ENCODE data around the gene CFAP299.
"Not testable (repeated sequence)": the region's sequence is repeated elsewhere in the genome, so short reads cannot be mapped to it uniquely, and the experiment has no call there.

The CFAP299 gene

DNA sequence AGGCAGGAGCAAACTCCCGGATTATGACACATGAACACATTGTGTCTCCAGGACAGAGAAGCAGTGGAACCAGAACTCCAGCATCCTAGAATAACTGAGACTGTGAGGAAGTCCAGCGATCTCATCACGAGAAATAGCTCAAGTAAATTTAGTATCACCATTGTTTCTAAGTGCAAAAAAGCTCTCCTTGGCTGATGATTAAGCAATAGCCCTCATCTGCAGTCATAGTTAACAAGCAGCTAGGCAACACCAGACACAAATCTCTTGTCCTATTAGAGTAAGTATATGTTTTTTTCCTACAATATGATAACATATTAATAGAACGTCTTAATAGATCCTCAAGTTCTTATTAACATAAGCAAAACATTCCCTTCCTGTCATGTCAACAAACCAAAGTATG is 2.4 kb upstream of the CFAP299 start:
- DNase-seq: no peak

DNA sequence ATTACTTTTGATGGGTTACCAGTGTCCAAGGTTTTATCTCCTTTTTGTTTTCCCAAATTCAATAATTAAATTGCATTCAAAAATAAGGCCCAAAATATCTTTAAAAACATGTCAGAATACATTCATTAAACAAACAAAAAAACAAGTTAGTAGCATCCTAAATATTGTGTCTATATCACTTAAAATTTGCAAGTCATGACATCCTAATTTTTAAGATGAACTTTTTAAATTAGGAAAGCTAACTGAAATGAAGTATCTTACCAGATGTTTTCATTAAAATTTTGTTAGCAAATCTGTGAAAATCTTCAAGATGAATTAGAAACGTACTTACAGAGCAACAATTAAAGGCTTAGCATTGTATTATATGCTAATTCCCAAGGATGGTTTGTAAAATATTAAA is 962 bp upstream of the CFAP299 start:
- DNase-seq: no peak

DNA sequence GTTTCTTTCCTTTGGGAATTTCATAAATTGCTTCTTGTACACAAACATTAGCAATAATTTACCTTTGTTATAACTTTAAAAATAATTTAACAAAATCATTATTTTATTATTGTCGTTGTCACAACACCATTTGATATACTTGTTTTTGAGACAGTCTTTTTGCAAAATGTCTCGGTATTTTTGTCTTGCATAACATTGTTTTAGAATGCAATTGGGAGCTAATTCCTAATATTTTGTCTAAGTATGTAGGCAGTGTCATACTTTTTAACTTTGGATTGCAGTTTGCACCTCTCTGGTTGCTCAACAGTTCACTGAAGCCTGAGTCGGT is 340 bp upstream of the CFAP299 start:
- no peak for DNase-seq

DNA sequence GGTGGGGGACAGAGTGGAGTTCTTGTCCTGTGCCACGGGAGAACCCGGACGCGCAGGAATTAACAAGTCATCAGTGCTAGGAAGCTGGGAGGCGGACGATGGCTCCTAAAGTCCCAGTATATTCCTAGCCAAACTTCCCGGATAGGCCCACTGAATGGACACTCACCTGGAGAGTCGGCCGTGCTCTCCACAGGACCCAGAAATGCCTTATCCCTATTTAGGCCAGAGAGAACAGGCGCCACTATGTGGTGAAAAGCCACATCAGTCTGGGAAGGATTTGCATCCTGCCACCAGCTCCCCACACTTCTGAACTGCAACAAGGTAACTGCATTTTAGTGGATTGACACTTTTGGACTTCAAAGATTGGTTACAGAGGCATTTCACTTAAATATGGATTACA is 1.1 kb downstream of the CFAP299 start:
- no peak for DNase-seq

DNA sequence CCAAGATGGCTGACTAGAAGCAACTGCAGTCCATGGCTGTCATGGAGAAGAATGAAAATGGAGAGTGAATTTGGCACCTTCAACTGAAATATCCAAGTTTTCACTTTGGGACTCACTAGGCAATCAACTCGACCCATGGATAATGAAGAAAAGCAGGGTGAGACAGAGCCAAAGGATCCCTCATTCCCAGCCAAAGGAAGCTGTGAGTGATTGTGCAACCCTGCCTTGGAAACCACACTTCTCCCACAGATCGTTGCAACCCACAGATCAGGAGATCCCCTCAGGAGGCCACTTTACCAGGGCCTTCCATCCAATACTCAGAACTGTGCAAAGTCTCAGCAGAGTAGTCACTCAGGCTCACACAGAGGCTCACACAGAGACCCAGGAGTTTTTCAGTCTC is 4.5 kb downstream of the CFAP299 start:
- DNase-seq: no peak

DNA sequence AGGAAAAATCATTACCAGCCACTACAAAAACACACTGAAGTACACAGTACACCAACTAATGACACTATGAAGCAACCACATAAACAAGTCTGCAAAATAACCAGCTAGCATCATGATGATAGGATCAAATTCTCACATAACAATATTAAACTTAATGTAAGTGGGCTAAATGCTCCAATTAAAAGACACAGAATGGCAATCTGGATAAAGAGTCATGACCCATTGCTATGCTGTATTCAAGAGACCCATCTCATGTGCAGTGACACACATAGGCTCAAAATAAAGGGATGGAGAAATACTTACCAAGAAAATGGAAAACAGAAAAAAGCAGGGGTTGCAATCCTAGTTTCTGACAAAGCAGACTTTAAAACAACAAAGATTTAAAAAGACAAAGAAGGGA is 7.2 kb downstream of the CFAP299 start:
- not testable (repeated sequence) for DNase-seq

DNA sequence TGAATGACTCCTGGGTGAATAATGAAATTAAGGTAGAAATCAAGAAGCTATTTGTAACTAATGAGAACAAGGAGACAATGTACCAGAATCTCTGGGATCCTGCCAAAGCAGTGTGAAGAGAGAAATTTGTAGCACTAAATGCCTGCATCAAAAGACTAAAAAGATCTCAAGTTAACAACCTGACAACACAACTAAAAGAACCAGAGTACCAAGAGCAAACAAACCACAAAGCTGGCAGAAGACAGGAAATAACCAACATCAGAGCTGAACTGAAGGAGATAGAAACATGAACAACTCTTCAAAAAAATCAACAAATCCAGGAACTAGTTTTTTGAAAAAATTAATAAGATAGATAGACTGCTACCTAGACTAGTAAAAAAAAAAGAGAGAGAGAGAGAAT is 8.4 kb downstream of the CFAP299 start:
- DNase-seq: no peak

DNA sequence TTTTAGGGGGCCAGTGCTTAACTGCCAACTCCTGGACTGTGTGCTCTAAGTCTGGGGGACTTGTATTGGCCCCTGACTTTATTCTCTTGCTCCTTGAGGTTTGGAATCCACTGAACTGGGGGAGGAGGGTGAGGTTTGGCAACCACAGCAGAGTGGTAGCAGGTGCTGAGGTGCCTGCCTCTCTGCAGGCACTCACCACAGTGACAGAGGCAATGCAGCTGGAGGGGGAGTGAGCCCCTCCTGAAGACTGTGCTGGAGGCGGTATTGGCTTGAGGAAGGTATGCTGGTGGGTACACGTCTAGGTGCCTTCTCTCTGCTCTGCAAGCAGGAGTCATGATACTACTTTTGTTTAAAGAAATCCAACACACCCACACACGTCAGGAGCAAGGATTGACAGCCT is 24.6 kb downstream of the CFAP299 start:
- DNase-seq: no peak

DNA sequence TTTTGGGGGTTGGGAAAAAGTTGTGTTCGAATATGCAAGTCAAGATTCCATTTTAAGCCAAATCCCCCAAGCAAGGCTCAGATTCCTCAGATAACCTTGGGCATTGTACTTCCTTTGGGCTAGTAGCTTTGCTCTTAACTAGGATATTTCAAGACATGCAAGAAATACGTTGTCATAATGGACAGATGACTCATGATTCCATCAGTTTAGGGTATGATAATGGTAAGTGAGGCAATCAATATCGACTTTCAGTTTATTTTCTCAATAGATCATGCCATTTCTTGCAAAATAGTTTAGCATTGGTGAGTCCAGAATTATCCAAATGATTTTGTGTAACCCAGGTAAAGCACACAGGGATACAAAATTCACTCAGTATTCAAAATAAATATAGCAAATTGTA is 25.4 kb downstream of the CFAP299 start:
- DNase-seq: no peak

DNA sequence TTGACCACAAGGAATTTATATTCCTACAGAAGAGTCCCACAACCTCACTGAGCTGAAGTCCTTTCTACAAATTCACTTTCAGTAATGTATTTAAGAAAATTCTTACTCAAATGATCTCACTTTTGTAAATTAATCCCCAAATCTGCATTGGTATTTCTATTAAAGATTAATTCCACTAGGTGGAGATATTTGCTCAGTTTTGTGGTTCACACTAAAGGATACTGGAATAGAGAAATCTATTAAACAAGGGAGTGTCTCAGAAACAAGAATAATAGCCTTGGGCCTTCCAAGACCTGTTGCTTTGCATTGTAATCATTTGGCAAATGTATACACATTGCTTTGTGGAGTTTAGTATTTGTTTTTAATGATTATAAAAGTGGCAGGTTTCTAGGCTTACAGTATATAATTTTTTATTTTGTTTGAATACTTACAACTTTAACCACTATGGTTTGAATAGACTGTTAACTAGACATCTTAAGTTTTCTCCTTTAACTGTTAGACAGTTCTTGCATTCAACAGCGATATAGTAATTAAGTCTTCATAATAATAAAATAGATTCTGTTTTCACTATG is 25.9 kb downstream of the CFAP299 start:
- DNase-seq: no peak

DNA sequence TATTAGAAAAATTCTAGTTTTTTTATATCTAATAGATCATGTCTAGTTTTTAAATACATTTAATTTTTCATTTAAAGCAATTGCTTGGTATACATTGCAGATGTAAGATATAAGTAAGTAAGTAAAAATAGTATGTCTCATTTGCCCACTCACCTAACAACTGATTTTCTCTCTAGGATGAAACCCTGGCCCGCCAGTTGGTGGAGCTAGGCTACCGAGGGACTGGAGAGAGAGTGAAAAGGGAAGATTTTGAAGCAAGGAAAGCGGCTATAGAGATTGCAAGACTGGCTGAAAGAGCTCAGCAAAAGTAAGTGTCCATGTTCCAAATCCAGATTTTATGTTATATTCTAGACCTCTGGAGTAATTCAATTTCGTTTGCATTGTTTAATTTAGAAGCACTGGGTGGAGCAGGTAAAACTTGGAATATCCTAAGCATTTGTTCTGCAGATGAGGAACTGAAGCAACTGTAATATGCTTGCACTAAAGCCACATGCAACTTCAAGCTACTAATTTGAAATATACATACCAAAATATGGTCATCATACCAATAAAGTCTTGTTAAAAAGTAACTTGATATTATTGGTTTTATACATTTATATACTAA is 27.1 kb downstream of the CFAP299 start:
- DNase-seq: peak; percentile 45

DNA sequence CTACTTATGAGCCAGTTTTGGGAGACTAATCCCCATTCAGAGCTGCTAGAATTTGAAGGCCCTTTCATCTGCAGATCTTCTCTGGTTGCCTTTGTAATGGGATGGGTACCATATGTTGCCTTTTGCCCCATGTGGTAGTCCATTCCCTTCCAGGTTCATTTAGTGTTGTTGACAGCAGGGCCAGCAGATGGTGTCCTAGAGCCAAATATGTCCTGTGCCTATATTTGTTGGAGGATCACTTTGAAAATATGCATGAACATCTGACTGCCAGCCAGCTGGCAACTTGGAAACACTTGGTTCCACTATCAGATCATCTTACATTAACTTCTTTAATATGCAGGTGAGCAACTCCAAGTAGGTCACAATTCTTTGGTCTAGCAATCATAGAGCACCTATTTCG is 30.4 kb downstream of the CFAP299 start:
- peak; percentile 61 for DNase-seq

DNA sequence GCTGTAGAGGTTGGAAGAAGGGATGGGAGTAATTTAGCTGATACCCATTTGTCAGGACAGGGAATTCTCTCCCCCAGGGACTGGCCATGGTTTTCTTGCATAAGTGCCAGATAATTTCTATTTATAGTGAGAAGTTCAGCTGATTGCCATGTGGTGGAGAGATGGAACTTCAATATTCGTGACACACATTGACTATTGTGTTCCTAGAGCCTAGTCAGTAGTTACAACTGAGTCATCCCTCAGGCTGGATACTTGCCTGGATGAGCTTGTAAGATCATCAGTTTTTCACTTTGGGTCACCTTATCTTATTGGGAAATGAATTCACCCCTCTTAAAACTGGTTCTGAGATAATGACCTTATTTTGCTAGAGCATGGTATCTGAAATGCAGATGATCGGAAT is 32.2 kb downstream of the CFAP299 start:
- no peak for DNase-seq

DNA sequence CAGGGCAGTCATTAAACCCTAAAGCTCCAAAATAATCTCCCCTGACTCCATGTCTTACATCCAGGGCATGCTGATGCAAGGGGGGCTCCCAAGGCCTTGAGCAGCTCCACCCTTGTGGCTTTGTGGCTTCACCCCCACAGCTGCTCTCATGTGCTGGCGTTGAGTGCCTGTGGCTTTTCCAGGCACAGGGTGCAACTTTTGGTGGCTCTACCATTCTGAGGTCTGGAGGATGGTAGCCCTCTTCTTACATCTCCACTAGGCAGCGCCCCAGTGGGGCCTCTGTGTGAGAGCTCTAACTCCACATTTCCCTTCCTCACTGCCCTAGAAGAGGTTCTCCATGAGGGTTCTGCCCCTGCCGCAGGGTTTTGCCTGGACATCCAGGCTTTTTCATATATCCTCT is 35.1 kb downstream of the CFAP299 start:
- DNase-seq: no peak

DNA sequence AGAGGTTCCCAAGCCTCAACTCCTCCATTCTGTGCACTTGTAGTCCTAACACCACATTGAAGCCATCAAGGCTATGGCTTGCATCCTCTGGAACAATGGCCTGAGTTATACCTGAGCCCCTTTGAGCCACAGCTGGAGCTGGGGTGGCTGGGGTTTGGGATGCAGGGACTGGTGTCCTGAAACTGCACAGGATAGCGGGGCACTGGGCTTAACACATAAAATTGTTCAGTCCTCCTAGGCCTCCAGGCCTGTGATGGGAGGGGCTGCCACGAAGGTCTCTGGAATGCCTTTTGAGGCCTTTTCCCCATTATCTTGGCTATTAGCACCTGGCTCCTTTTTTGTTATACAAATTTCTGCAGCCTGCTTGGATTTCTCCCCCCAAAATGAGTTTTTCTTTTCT is 35.5 kb downstream of the CFAP299 start:
- no peak for DNase-seq

DNA sequence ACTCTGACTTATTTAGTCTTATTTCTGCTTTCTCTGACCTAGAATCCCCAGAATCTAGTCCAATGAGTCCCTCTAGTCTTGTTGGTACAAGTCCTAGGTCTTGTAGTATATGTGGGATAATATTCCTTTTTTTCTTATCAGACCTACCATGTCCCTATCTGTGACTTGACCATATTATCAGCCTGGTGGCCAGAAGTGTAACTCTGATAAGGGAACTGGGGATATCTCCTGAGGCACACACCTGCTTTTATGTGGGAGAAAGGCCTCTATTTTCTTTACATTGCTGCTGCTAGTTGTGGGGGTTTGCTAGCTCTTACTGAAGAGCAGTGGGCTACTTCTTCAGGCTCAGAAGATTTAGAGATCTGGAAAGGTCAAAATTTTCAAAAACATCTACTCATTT is 38.6 kb downstream of the CFAP299 start:
- no peak for DNase-seq

DNA sequence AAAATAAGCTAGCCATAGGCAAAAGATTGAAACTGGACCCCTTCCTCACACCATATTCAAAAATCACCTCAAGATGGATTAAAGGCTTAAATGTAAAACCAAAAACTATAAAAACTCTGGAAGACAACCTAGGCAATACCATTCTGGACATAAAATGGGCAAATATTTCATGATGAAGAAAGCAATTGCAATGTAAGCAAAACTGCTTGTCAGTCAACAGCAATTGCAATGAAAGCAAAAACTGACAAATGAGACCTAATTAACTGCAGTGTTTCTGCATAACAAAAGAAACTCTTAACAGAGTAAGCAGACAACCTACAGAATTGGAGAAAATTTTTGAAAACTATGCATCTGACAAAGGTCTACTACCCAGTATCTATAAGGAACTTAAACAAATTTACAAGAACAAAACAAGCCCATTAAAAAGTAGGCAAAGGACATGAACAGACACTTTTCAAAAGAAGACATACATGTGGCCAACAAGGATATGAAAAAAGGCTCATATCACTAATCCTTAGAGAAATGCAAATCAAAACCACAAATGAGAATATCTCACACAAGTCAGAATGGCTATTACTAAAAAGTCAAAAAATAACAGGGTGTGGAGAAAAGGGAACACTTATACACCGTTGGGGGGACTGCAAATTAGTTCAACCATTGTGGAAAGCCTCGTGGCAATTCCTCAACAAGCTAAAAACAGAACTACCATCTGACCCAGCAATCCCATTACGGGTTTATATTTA is 46.7 kb downstream of the CFAP299 start:
- DNase-seq: no peak

DNA sequence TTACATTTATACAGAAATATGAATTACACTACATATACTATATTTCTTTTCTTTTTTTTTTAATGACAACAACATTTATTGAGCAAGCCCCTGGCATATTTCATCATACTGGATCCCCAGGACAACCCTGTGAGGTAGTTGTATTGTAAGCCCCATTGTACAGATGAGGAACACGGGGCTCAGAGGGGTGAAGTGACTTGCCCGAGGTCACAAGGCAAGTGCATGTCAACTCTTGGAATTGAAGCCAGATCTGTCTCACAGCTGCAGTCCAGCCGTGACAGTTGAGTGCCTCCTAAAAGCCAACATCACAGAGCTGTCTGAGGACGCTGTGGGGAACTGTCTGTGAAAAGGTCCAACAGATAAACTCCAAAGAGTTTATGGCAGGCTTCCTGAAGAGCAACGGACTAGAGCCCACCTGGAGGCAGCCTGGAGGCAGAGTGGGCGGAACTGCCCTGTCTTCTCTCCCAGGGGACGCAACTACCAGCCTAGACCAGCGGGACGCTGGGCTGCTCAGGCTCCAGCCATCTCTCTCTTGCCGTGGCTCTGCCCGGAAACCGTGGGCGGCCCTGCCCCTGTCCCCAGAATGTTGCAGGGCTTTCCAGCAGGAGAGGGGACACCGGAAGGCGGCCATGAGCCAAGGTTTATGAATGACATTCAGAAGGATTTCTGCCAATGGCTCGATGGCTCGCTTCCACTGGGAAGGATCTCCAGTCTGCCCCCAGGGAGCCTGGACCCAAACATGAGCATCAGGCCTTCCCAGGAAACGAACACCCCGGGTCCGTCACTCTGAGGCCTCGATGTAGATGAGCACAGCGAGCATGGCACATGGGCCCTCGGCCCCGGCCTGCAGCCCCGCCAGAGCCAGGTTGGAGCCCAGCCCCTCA is 50.1 kb downstream of the CFAP299 start:
- DNase-seq: no peak

DNA sequence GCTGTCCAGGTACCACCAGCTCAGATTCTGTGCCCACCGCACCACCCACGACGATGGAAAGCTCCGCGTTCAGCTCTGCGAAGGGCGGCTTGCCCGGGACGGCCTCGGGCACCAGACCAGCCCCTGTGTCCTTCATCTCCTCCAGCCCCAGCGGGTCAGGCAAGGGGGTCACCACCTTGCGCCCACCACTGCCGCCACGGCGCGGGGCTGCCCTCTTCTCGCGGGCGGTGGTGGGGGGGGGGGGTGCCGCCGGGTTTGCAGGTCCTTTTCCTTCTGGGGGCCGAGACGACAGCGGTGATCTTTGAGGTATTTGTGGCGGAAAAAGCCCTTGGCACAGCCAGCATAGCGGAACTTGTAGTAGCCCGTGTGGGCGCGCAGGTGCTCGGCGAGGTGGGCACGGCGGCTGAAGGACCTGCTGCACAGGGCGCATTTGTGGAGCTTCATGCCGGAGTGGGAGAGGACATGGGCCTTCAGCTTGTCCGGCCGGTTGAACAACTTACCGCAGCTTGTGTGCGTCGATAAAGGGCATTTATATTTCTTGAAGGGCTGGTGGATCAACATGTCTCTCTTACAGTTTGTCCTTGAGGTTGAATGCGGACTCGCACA is 50.9 kb downstream of the CFAP299 start:
- no peak for DNase-seq

DNA sequence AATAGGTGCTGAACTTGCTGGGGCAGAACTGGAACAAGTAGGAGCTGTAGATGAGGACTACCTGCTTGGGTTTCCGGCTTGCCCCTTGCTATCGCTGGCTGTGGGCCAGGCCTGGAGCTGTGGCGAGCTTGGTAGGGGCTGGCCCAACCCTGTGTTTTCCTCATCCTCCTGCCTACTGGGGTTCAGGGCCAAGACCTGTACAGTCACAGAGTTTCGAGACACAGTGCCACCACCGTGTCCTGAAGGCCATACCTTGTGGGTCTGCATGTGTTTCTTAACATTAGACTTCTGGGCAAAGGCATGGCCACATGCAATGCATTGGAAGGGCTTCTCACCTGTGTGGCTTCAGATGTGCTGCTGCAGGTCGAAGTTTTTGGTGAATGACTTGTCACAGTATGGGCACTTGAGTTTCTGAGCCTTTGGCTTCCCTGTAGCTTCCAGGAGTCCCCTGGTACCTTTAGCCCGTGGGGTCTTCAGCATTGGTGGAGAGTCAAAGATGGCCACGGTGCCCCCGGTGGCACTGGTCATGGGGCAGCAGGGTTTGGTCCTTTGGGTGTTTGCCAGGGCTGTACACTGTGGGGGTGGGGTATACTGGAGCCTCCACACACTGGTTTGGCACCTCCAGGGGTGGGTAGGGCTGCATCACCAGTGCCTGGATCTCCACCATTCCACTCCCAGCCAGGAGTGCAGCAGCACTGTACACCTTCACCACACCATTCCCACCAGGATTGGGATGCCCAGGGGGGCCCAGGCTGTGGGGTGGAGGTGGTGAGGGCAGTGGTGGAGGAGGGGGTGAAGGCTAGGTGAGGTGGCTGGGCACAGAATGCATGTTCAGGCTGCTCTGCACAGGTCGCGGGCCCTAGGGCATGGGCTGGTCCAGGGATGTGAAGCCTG is 52.1 kb downstream of the CFAP299 start:
- no peak for DNase-seq

DNA sequence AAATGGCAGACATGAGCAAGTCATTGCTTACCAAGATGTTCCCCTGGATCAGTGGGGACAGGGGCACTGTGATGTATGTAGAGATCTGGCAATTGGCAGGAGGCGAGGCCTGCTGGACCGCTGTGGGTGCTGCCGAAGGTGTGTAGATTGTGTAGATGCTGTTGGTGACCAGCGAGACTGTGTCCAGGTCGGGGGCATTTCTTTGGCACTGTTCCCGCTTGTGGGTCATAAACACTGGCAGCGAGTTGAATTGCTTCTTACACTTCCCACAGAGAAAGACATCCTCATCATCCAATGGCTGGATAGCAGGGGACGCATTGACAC is 52.7 kb downstream of the CFAP299 start:
- no peak for DNase-seq

DNA sequence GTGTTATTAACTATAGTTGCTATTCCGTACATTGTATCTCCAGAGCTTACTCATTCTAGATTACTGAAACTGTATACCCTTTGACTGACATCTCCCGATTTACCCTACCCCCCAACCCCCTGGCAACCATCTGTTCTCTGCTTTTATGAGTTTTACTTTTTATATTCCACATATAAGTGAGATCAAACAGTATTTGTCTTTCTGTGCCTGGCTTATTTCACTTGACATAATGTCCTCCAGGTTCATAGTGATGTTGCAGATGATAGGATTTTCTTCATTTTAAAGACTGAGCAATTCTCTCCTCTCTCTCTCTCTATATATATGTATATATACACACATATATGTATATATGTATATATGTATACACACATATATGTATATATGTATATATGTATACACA is 54.6 kb downstream of the CFAP299 start:
- no peak for DNase-seq

All from activated naive CD4-positive, alpha-beta T cell treated with anti-CD3 and anti-CD28 coated beads, Interleukin-2, amount 50 U/mL, for 16 hours (primary cell).